GM06990 (cell line): ENCODE results near the gene ACE.

Source experiments
- DNase-seq: peaks from one replicate; pipeline ENCODE4 v3.0.0-alpha.2; 2011; ENCODE audit not compliant: insufficient read length; ENCODE audit errors: extremely low read depth
- H3K27me3 ChIP-seq: replicated peaks from 2 replicates; pipeline ENCODE4 v1.6.0; 2011; ENCODE audit warnings: low read length; ENCODE audit not compliant: control insufficient read depth, insufficient read depth
- H3K36me3 ChIP-seq: 2 replicates; pipeline ENCODE4 v1.5.1; 2011; ENCODE audit warnings: low read length; ENCODE audit not compliant: control insufficient read depth, insufficient read depth
- H3K4me3 ChIP-seq: replicated peaks from 2 replicates; pipeline ENCODE4 v1.5.1; 2011; ENCODE audit warnings: low read depth, mild to moderate bottlenecking, control low read depth, low read length
- CTCF ChIP-seq: IDR thresholded peaks from 2 replicates; pipeline ENCODE4 v1.5.1; 2011; ENCODE audit warnings: low read length, control low read depth, mild to moderate bottlenecking, inconsistent platforms; ENCODE audit not compliant: insufficient read depth, poor library complexity, severe bottlenecking

The ACE gene

GRCh38 chr17:63488851-63489250, 12.0 kb downstream of the ACE start:
- H3K27me3 ChIP-seq: no peaks in the 10 kb centered on the region; the same call in 1 of the 2 replicates
- no peak for TF ChIP-seq CTCF
- no peaks in the 10 kb centered on the region for H3K36me3 ChIP-seq
- no peak for DNase-seq
- no peak overlapping the region for H3K4me3 ChIP-seq

- TF ChIP-seq CTCF: no peak
These were observed 12.4 kb downstream of the ACE start for GRCh38 chr17:63489291-63489690.

GRCh38 chr17:63490329-63490728, 13.5 kb downstream of the ACE start:
- DNase-seq: no peak
- Histone ChIP-seq H3K36me3 (no peaks in the 10 kb centered on the region), H3K27me3 (no peaks in the 10 kb centered on the region; the same call in 1 of the 2 replicates), H3K4me3 (no peak overlapping the region)
- no peak for TF ChIP-seq CTCF

More at GRCh38 chr17:63489291-63489690, 12.4 kb downstream of the ACE start:
- H3K4me3 ChIP-seq: no peak overlapping the region
- no peaks in the 10 kb centered on the region; the same call in 1 of the 2 replicates for H3K27me3 ChIP-seq
- no peaks in the 10 kb centered on the region for H3K36me3 ChIP-seq
- no peak for DNase-seq

GRCh38 chr17:63490858-63491400, 14.1 kb downstream of the ACE start:
- no peak for DNase-seq

GRCh38 chr17:63491413-63491812, 14.6 kb downstream of the ACE start:
- H3K27me3 ChIP-seq: no peaks in the 10 kb centered on the region; the same call in 1 of the 2 replicates
- H3K4me3 ChIP-seq: no peak overlapping the region
- H3K36me3 ChIP-seq: no peaks in the 10 kb centered on the region
- TF ChIP-seq CTCF: no peak
- no peak for DNase-seq

More at GRCh38 chr17:63490858-63491400, 14.1 kb downstream of the ACE start:
- TF ChIP-seq CTCF: no peak
- H3K4me3 ChIP-seq: no peak overlapping the region
- no peaks in the 10 kb centered on the region for H3K36me3 ChIP-seq
- no peaks in the 10 kb centered on the region; the same call in 1 of the 2 replicates for H3K27me3 ChIP-seq

GRCh38 chr17:63491977-63492618, 15.2 kb downstream of the ACE start:
- H3K27me3 ChIP-seq: no peaks in the 10 kb centered on the region; the same call in 1 of the 2 replicates
- H3K36me3 ChIP-seq: no peaks in the 10 kb centered on the region
- no peak for DNase-seq
- TF ChIP-seq CTCF: no peak
- no peak overlapping the region for H3K4me3 ChIP-seq
